Tongue (tissue), 2 donors: ENCODE results near the gene INO80. TPM values are rescaled to one million over a fixed set of nuclear protein-coding genes. Genes with fewer than 3 reads are reported as not detected.
A peak's percentile ranks its signal among the peaks of the same experiment; 100 is the strongest.

Experiments
- DNase-seq: peaks from one replicate; pipeline ENCODE4 v3.0.0-alpha.2; 2015
- total RNA-seq: library from RNA; depleted of rRNA; stranded (reverse); fragments of >200 nt; gene quantifications from one replicate; pipeline ENCODE4 v1.2.3, GENCODE V29; 2014

INO80 gene
- total RNA-seq, 1 donor from 2014 or later: 33.4 TPM

DNA sequence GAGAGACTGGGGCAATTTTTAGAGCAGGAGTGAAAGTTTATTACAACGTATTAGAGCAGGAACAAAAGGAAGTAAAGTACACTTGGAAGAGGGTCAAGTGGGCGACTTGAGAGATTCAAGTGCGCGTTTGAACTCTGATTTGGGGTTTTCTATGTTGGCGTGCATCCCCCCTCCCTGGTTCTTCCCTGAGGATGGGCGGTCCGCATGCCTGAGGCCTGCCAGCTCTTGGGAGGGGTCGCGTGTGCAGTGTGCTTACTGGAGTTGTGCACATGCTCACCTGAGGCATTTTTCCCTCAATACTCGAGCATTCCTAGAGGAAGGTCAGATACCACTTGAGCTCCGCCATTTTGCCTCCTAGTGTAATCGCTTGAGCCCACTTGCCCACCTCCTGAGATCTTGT lies 173.2 kb downstream of the INO80 start:
- no peak for DNase-seq

DNA sequence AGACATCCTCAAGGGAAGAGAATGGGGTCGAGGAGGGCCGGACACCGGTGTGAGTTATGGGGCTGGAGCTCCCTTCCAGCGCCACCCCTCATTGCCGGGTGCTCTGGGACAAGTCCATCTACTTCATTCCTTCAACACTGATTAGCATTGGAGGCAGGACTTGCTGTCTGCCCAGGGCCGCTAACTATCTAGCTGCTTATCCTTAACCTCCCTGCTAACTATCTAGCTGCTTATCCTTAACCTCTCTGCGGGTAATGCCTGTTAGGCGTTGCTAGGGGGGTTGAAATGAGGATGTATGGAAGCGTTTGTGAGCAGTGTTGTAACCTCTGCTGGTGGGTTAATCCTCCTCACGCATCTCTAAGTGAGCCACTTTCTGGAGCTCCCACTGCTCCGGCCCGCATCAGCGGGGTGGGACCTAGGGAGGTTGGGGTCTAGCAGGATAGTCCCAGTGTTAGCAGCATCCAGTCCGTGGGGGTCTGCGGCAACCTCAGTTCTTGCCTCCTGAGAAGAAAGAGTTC lies 173.7 kb downstream of the INO80 start:
- DNase-seq: no peak

DNA sequence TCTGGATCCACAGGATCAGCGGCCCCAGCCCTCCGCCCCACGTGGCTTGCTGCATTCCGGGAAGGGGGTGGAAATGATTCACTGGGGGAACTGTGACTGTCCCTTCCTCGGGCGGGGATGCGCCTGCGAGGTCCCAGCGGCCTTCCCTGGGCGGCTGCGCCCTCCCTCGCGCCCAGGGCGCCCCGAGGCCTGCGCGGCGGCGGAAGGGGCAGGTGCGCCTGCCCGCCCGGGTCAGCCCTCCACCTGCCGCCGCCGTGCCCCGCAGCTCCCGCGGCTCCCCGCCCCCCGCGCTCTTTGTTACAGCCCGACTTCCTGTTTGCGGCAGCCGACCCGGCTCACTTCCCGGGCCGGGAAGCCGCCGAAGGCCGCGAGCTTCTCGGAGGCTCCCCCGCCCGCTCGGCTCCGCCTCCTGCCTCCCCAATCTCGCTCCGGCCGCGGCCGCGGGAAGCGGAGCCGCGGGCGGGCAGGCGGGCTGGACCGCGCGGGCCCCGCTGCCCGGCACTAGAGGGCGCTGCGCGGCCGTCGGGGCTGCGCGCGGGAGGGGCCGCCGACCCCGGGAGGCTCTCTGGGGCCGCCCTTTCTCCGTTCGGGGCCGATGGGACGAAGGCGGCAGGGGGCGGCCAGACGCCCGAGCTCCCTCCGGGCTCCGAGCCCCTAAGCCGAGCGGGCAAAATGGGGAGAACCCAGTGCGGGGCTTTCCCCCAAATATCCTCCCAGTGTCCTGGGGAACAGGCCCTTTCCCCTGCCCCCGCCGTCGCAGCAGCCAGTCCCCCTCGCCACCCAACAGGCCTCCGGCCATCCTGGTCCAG lies 174.3 kb downstream of the INO80 start:
- peak; percentile 82 for DNase-seq

DNA sequence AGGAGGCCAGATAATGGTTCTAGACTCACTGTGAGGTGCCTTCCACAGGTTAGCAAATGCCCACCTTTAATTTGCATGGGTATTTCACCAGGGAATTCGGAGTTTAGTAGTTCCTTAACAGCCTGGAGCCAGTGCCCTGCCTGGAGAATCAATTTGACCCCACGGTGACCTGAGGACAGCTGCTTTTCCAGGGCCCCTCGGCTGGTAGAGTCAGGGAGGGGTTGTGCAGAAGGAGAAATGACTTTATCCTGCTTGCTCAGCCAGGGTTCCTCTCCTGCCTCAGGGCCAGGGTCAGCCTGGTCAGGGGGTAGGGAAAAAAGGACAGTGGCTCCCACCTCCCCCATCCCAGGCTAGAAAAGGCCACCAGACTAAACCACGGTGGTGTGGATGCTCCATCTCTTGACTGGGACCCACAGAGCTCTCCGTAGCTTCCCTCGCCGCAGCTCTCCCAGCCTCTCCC lies 175.0 kb downstream of the INO80 start:
- DNase-seq: no peak

DNA sequence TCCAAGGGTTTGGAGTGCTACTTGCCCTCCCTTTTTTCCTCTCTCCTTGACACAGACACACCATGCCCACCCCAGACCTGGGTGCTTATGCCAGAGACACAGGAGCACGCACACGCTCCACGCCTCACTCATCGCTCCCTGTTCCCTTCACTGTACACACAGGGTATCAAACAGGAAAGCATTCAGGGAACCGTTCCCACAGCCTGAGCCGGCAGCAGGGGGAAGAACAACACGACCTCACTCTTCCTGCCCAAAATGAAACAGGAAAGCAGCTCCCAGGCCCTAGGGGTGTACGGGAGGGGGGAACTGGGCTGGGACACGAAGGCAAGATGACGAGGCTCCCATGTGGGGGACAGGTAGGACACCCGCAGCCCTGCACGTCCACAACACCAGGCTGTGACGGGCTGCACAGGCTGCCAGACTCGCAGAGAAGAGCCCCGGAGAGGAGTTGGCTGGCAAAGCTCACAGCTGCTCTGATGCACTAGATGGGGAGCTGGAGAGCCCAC lies 175.7 kb downstream of the INO80 start:
- no peak for DNase-seq

DNA sequence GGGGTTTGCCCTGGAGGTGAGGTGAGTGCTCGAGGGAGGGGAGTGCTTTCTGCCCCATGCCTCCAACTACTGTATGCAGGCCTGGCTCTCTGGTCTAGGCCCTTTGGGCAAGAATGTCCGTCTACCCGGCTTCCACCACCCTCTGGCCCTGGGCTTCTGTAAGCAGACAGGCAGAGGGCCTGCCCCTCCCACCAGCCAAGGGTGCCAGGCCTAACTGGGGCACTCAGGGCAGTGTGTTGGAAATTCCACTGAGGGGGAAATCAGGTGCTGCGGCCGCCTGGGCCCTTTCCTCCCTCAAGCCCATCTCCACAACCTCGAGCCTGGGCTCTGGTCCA lies 177.6 kb downstream of the INO80 start:
- no peak for DNase-seq

DNA sequence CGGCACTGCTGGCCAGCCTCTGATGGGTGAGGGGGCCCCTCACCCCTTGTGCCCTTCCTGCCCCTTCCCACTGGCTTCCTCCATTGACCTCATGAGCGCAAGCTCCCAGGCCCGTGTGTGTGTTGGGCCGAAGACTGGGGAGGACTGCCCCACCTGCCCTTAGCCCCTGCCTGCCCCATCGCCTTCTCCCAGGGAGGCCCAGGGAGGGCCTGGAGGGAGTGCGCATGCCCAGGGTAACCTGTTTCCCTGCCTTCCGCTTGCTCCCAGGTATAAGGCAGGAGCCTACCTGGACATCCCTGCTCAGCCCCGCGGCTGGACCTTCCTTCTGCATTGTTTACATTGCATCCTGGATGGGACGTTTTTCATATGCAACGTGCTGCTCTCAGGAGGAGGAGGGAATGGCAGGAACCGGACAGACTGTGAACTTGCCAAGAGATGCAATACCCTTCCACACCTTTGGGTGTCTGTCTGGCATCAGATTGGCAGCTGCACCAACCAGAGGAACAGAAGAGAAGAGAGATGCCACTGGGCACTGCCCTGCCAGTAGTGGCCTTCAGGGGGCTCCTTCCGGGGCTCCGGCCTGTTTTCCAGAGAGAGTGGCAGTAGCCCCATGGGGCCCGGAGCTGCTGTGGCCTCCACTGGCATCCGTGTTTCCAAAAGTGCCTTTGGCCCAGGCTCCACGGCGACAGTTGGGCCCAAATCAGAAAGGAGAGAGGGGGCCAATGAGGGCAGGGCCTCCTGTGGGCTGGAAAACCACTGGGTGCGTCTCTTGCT lies 178.1 kb downstream of the INO80 start:
- no peak for DNase-seq

DNA sequence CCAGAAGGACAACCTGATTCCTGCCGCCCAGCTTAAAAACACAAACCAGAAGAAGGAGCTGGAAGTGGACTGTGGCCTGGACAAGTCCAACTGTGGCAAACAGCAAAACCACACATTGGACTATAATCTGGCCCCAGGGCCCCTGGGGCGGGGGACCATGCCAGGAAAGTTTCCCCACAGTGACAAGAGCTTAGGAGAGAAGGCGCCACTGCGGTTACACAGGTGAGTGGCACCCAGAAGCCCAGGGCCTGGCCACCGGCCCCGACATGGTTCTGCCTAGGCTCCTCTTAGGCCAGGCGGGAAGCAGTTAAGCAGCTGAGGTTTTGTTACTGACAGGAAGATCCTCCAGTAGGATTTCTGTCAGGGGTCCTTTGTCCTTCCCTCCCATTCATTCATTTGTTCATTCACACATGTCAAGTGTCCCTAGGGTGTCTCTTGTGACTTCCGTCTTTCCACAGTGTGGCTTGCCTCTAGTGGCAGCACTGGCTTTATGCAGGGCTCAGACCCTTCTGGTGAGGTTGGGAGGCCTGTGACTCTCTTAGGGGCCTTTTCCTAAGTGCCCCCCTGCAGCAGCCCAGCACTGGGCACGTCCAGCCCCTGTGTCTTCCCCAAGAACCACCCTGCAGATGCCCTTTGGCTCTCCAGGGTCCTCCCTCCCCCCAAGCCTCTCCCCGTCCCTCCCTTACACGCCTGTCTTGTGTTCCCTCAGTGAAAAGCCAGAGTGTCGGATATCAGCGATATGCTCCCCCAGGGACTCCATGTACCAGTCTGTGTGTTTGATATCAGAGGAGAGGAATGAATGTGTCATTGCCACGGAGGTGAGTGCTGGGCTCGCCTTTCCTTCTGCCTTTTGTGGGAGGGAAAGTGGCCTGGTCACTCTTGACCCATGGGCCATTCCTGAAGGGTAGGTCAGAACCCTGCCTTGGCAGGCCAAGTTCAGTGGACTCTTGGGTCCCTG lies 179.1 kb downstream of the INO80 start:
- no peak for DNase-seq

DNA sequence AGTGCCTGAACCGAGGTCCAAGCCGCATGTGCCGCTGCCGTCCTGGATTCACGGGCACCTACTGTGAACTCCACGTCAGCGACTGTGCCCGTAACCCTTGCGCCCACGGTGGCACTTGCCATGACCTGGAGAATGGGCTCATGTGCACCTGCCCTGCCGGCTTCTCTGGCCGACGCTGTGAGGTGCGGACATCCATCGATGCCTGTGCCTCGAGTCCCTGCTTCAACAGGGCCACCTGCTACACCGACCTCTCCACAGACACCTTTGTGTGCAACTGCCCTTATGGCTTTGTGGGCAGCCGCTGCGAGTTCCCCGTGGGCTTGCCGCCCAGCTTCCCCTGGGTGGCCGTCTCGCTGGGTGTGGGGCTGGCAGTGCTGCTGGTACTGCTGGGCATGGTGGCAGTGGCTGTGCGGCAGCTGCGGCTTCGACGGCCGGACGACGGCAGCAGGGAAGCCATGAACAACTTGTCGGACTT lies 179.8 kb downstream of the INO80 start:
- no peak for DNase-seq

DNA sequence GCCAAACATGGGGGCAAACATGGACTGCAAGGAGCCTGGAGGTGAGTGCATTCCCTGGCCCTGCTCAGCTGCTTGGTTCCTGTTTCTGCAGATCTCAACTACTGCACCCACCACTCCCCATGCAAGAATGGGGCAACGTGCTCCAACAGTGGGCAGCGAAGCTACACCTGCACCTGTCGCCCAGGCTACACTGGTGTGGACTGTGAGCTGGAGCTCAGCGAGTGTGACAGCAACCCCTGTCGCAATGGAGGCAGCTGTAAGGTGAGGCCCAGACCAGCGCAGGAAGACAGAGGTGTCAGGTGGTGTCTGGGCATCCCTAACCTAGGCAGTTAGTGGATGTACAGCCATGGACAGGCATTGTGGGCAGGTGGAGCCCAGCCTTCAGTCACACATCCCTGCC lies 181.6 kb downstream of the INO80 start:
- no peak for DNase-seq

DNA sequence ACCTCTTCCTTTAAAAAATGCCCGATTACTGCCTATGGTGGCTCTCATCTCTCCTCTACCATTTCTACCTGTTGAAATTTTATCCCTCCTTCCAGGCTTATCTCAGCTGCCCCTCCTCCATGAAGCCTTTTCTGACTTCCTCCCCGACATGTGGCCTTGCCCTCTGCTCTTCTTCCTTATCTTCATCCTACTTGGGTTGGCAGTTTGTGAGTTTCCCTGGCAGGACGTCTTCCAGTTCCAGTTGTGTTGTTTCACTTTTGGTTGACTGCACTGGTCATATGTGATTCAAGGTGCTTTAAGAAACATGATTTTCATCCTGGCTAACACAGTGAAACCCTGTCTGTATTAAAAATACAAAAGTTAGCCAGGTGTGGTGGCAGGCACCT lies 182.6 kb downstream of the INO80 start:
- no peak for DNase-seq

DNA sequence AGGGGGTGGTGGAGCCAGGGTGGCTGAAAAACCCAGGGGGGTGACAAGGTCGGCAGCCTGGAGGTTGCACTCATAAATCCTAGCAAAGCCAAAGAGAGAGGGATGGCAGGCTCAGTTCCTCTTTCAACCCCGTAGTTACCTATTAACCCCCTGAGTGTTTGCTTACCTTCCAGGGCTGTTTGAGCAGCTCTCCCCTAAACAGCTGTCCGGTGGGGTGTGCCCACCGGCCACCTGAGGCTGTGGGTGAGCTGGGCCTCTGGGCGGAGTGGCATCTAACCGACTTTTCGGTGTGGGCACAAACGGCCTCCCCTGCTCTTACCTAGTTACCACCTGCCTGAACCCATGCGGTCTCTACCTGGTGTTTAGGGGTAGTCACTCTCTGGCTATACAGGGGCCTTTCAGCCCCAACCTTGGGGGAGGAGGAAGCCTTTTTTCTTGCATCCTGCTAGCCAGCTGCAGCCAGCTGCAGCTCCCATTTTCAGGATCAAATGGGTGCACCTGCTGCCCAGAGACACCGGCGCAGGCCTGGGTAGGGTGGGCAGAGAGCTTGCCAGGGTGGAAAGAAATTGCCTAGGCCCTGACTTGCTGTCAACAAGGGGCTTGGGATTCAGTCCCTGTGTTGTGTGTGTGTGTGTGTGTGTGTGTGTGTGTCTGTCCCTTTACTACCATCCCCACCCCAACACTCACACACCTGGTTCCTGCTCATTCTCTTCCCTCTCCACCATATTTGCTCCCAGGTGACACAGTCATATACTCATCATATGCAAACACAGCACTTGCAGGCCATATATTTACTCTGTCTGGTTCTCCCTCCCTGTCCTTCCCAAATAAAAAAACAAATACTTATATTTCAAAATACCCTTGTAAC lies 183.2 kb downstream of the INO80 start:
- DNase-seq: no peak

DNA sequence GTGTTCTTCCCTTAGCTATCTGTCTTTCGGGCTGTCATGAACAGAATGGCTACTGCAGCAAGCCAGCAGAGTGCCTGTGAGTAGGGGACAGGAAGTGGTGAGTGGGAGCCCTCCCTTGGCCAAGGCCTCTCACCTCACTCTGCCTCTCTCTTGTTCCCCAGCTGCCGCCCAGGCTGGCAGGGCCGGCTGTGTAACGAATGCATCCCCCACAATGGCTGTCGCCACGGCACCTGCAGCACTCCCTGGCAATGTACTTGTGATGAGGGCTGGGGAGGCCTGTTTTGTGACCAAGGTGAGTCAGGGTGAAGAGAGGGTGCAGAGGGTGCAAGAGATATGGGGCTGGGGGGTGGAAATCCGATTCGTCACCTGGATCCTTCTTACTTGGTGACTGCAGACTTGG lies 183.9 kb downstream of the INO80 start:
- DNase-seq: no peak

DNA sequence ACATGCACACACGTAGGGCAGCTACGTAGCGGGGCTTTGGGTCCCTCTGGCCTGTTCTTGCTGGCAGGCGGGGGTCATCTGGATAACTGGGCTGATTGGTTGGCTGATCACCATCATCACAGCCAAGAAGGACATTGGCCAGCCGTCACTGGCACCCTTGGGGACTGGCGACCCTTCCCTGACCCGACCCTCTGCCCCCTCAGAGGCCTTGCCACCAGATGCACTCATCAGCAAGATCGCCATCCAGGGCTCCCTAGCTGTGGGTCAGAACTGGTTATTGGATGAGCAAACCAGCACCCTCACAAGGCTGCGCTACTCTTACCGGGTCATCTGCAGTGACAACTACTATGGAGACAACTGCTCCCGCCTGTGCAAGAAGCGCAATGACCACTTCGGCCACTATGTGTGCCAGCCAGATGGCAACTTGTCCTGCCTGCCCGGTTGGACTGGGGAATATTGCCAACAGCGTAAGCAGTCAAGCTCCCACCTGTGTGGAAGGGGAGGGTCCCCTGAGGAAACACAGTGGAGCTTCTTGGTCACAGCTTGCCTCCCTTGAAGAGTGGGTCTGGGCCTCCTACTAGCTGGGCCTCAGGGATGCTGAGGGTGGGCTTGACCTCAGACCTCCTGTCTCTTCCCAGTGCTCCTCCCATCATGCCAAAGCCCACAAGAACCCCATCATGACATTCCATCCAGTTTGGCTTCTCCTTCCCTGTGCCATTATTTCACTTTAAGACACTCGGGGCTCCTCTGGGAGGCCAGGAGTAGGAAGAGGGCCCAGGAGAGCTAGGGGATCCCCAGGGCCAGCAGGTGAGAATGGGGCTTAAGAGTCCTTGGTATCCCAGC lies 184.6 kb downstream of the INO80 start:
- no peak for DNase-seq

DNA sequence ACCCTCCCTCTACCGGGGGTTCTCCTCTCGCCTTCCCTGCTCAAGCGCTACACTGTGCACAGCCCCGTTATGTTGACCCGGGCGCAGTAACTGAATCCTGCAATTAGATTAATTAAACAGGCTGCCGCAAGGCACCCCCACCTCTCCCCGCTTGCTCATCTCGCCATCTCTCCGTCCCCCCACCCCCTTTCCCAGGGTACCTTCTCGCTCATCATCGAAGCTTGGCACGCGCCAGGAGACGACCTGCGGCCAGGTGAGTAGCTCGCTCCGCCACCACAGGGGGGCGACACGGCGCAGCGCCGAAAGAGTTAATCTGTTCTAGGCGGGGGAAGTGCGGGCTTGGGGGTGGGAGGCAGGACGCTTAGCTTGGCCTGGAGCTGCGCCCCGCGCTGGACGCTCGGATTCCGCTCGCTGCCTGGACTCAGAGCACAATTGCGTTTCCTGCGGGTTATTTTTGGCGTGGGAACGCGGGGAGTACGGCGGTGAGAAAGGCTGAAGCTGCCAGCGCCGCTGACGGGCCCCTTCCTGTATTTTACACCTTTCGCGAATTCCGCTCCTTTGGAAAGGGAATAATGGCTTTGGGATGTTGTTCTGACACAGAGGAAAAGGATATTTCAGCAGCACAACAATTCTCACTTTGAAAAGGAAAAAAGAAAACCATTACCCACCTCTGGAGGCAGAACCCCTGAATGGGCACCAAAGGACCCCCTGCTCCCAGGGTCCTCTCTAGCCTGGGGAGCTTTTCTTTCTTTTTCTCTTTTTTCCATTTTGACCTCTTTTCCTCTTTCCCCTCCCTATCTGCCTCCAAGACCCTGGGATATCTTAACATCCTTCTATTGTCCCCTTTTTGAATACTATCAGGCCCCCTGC lies 185.4 kb downstream of the INO80 start:
- DNase-seq: peak; percentile 63

DNA sequence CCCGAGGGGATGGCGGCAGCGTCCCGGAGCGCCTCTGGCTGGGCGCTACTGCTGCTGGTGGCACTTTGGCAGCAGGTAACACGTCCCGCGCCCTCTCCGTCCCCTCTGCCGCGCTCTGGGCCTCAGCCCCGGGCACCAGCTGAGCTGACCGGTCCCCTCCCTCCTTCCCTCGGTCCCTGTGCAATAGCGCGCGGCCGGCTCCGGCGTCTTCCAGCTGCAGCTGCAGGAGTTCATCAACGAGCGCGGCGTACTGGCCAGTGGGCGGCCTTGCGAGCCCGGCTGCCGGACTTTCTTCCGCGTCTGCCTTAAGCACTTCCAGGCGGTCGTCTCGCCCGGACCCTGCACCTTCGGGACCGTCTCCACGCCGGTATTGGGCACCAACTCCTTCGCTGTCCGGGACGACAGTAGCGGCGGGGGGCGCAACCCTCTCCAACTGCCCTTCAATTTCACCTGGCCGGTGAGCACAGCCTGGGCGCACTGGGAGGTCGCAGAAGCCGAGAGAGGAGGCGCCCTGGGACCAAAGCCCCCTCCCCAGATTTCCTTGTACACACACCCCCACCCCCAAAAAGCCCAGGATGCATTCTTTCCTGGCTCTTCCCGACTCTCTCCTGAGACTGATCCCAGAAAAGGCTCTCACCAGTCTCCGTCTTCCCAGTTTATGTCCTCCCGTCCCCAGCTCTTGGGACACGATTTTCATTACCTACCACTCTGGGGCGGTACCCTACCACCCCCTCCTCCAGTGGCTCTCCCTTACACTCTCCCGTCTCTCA lies 186.2 kb downstream of the INO80 start:
- DNase-seq: peak; percentile 64
